Activated effector memory CD4-positive, alpha-beta T cell treated with Interleukin-2 at 50 U/mL for 16 hours (primary cell): ENCODE data around the gene CADPS.

Experiments
- DNase-seq: peaks from one replicate; pipeline ENCODE4 v3.0.0-alpha.2; 2020

The CADPS gene

DNA sequence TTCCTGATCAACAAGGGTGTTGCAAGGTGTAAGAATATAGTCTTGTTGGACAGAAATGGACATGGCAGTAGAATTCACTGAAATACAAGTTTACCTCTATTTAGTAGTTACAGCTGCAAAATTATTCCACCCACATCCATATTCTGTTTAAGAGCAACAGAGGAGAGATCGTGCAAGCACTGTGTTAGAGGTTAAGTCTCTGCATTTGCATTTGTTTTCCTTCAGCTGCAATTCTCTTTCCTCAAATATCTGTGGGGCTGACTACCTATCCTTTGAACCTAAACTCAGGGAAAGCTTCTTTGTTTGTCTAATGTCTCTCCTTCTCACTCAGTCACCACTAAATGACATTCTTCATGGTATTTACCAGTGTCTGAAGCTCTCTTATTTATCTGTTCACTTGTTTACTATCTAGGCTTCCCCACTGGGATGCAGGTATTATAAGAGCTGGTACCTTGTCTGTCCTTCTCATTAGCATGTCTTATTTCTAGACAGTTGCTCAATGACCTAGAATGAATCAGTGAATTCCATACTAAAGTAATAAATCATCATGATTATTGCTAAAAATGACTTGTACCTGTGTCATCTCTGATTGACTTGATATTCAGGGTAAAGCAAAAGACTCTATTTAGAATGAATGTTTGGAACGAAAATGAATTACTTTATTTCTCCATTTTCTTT lies 326.5 kb downstream of the CADPS start:
- no peak for DNase-seq

DNA sequence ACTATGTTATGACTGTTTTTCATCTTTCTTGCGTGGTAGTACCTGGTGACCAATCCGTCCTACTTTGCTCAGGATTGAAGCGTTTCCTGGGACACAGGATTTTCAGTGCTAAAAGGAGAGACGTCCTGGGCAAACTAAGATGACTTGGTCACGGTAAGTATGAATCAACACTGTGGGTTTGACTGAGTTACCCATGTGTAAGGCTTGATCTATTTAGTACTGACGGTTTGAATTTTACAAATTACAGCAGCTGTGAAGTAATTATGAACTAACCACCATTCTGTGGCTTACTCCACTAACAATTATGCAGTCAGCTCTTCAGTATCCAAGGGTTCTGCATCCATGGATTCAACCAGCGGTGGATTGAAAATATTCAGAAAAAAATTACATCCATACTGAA lies 328.9 kb downstream of the CADPS start:
- no peak for DNase-seq

DNA sequence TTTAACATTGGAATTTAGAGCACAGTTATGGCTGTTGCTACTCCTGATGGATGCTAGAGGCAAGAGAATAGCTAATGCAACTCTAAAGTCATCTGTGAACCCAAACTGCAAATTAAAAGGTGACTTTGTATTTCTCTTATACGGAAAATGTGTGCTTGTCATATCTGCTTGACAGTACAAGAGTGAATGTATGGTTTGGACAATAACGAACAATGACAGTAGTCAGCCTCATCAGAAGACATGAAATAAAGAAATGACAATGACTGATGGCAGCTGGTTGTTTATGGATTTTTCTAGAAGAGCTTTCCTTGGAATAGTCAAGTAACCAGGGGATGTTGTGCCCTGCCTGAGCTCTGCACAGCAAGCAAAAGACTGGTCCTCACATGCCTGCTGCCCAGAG lies 333.0 kb downstream of the CADPS start:
- DNase-seq = no peak

DNA sequence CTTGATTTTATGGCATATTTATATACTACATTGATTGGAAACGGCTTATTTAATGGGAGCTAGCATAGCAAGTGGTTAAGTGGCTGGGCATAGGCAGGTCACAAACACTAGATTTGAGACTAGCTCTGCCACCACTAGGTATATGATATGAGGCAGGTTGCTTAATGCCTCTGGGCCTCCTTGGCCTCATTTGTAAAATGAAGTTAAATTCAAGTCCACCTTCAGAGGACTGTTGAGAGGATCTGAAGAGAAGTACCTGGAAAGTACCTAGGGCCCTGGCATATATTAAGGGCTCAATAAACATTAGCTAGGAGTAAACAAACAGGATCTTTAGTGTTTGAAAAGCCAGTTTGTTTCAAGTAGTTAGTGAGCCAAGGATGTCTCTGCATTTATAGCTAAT lies 335.5 kb downstream of the CADPS start:
- DNase-seq = no peak

DNA sequence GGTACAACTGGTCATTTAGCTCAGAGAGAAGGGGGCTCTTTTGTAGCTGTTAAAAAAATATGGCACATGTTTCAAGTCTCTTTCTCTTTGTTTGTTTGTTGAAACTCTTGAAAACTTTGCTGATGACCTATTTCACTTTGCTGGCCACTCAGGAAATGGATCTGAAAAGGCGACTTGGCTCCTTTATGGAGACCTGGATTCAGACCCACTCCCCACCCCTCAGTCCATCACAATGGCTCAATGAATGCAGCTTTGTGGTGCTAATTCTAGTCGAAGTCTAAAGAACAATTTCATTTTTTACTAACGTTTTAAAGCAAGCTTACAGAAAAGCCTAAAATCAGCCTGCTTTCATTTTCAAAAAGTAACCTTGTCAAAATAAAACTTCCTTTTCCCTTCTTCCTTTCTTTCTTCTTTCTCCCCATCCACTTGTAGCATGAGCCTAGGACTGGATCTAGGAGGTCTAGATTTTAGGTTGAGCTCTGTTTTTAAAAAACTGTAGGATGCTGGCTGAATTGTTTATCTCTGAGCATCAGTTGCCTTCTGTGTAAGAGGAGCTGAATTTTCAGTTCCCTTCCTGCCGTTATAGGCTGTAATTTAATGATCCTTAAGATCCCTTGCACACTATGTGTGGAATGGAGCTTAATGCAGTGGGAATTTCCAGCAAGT lies 336.4 kb downstream of the CADPS start:
- DNase-seq = no peak

DNA sequence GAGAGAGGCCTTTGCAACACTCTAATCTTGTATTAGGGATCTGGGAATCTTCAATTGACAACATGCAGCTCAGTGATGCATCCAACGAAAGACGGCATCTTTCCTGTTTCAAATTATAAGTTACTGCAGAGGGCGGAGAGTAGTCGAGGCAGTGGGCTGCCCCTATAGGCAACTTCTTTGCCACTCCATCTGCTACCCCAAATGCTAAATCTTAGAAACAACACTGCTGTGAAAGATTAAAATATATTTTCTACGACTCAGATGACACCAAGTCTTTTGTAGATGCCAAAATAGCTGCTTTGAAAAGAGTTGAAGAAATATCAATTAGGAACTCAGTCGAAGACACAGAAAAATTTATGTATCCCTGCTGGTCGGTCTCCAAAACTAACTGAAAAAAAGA lies 340.9 kb downstream of the CADPS start:
- DNase-seq = no peak

DNA sequence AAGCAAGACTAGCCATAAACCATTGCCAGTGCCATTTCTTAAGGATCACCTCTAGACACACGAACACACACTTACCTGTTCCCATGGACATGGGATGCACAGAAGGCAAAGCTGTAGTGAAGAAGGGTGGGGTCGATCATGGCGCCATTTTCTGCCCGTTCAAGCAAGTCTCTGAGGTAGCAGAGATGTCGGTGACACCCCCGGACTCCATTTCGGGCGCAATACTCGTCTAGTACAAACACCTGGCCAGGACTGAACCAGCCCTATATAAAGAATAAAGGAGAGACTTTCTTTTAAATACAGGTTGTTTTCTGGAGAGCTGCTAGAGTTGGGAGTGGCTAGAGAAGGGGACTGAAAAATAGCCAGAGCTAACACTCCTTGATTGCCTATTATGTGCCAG lies 342.4 kb downstream of the CADPS start:
- no peak for DNase-seq

DNA sequence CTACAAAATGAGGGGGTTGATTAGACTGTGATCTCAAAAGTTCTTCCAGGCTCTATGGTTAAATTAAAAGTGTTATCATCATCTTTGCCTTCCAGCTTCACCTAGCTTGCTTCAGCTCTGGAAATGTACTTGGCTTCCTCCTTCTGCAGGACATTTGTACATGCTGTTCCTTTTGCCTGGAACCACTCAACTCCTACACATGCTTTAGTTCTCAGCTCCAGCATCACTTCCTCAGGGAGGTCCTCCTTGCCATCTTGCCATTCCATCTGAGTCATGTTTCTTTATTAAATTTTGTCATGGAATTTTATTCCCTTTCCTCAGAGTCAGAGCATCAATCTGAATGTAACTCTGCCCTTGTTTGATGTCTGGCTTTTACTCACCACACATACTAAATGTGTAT lies 343.2 kb downstream of the CADPS start:
- no peak for DNase-seq

DNA sequence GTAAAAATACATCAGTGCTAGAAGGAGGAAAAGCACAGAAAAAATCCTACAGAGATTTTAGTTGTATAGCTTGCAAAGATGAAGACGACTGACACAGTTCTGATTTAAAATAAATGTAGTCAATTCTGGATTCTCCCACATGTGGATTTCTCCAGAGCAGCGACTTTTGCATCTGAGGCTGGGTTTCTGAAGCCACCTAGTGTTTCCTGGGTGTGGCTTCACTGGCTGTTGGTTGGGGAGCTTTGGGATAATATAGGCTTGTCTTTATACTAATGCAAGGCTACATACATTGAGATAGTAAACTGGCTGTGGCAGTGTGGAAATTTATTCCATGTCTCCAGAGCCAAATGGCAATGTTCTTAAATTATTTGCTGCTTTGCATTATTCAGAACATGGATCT lies 343.7 kb downstream of the CADPS start:
- DNase-seq = no peak

DNA sequence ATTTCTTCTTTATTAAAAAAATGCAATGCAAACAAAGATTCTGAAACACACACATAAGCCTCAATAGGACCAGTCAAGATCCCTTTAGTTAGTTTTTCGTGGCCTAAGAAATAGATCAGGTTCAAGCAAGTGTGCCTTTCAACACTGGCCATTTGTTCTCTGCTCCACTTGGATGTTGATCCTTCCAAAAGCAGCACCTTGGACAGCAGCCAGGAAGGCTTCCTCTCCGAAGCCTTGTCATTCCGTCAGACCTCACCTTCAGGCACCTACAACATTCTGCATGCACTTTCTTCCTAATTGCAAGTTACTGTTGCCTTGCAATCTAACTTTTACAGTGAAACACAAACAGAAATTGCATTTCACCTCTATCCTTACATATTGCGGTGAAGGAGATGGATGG lies 346.0 kb downstream of the CADPS start:
- DNase-seq = no peak

DNA sequence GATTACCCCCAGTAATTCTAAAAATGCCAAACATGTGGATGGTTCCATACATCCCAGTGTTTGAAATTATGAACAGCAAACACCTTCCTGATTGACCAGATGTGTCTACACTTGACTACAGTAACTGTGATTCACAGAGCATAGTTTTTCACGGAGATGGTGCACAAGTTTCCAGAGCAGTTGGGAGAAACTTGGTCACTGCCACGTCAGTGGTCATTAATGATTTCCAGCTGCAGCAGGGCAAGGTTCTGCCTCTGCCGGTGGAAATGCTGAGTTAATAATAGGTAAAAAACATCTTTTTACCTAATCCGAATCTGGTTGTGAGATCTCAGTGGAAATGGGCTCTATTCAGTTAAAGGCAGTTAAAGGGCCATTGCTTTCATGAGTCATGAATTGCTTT lies 347.7 kb downstream of the CADPS start:
- no peak for DNase-seq

DNA sequence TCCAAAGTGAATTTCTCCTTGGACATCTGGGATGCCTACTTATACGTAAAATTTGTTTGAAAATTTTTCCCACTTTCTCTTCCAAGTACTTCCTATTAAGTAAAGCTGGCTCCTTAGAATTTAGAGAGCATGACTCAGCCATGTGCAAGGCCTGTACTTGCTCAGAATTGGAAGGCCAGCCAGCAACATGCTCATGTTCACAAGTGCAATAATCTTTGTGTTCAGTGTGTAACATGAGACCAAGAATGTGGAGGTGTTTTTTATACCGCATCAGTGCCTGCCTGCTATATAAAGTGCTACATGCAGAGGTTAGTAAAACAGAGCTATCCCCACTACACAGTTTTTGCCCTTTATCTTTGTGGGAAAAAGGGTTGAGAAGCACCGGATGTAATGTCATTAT lies 349.9 kb downstream of the CADPS start:
- DNase-seq = no peak

DNA sequence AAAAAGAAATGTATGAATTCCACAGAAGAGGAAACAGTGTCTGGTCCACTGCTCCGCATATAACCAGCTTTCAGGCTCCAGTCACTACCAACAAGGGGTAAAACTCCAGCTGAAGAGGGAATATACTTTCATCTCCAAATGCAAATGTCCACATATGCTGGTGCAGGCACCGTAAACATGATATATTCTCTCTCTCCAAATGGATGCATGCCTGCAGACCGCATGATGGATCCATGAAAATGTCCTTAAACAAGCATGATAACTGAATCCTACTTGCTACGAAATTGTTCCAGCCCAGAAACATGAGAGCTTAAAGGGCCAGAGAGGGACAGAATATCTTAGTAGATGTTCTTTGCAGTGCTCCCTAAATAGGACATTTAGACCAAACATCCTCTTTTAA lies 351.5 kb downstream of the CADPS start:
- no peak for DNase-seq

DNA sequence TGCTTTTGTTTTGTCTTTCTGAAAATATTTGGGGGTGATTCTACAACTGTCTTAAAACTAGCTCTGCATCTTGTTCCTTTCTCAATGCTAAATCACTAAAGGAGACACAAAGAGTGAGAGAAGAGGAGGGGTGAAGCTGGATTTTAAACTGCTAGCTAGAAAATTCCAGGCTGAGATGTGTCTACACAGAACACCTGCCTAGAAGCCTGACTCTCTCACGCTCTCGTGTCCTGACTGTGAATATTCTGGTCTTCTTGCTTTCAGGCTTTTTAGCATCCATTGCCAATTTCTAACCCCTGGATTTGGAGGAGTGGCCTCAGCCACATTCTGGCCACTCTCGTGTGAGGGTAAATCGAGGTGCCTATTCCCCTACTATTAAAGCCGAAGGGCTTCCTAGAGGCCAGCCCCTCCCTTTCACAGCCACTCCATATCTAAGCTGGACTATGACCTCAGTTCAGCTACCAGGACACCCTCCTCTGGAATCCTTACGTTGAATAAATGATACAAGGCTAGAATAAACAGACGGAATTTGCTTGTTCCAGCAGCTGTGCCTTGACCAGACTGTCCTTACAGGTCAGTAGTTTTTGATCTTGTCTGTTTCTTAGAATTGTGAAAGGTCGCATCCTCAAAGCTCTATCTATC lies 353.6 kb downstream of the CADPS start:
- no peak for DNase-seq

DNA sequence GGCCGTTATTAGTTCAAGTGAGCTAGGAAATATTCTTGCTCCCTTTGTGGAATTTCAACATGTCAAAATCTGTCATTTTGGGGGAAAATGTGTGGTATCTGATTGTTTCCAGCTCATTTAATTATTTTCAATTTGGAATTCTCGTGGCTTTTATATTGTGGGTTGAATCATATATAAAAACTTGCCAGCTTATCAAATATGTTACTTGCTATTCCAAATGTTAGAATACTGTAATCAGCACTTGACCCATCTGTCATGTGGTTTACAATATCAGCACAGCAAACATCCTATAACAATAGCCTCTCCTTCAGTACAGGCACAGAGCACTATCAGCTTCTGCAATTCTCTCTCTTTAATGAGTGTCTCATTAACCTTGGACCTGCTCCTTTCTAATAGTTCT lies 371.7 kb downstream of the CADPS start:
- DNase-seq = no peak

DNA sequence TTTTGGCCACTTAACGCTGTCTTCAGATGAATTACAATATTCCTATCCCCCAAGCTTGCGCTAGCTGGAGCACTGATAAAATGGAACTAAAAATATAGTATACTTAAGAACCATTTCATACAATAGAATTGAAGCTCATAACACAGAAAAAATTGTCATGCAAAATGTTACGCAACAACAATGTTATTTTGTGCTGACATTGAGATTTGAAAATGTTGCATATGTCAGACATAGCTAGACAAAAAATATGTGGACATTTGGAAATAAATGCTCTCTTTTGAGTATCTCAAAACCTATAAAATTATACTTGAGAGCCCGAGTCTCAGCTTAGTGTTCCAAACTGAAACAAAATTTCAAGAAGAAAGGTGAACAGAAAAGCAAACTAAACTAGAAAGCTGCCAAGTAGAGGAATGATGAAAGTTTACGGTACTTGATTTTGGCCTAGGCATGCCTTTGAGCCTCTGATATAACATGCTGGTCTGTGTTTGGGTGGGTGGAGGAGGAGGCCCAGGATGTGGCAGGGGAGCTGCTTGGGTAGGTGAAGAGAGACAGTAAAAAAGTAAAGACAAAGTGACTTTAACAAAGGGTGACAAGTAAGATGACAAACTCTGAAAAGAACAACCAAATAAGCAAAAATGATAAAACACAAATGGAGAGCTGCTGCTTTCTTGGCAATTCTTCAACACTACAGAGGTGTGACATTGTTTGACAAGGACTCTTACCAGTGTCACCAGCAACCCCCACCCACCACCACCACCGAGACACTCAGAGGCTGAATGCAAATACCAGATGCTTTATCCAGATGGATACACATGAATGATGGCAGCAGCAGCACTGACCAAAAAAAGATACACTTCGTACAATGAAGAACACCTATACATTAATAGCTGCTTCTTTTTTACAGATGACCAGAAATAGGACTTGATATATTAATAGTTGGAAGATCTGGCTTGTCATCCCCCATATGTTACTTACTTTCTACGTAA lies 372.6 kb downstream of the CADPS start:
- no peak for DNase-seq

DNA sequence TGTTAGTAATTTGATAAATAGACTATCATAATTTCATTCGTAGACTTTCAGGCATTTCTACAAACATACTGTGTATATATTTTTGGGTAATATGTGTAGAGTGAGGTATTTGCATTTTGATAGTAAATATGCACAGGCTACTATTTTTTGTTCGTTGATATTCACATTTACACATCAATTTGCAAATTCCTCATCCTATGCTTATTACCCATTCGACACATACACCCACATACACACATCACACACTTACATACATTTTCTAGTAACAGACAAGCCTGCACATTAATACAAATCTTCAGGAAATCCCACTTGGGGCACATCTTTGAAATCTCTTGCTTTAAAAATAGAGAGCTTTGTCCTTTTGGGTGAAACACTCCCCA lies 373.9 kb downstream of the CADPS start:
- DNase-seq = no peak

DNA sequence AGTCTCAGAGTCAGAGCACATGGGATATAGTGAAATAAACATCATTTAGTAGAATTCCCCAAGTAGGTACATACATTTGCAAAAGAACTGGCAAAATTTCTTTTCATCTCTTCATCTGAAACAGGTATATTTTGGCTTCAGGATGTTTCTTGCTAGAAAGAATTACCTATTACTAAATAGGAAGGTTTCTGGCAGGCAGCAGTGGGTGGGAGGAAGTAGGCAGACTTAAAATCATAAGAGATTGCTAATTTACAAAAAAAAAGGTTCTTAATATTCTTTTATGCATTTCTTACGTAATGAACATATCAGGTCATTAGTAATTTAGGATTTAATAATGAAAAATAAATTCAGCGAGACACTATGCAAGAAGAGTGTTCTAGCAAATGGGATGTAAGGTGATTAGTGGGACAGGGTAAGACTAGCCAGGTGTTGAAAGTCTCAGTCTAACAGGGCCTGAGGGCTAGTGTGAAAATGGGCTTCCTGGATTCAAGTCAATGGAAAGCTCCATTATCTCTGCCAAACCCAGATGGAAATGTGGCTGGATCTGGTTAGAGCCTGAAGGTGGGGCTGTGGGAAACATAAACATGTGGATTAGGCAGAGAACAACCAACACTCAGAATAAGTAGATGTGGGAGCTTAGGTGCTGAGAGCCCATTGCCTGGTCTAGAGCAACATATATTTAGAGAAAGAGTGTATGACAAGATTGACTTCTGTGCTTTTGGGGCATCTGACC lies 374.5 kb downstream of the CADPS start:
- DNase-seq = no peak

DNA sequence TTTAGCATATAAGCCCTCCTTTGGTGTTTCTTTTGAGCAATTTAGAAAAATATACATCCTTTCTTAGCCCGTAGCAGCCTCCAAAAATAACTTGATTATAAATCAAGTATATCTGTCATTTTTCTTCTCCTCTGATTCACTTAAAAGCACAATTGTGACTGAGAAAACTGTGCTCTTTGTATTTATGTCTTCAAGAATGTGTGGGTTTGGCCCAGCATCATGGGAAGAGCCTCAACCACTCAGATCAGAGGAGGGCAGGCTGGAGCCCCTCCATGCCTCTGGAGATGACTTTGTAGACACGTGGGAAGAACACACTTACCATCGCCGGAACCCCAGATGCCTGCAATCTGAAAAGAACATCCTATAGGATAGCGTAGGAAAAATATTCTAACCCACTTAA lies 378.1 kb downstream of the CADPS start:
- DNase-seq = no peak

DNA sequence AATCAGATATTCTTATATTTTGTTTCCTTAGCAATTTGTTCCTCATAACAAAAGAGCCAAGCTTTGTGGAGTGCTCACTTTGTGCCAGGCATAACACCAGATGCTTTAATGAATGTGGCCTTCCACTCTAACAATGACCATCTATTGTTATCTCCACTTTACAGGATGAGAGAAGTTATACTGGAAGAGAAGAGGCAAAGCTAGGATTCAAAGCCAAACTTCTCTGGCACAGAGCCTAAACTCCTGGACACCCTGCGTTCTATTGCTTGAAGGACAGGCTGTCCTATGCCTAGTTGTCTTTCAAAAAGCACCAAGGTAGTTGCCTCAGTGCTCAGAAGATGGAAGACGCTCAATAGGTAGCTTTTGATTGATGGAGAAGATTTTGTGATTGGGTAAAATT lies 378.7 kb downstream of the CADPS start:
- DNase-seq = no peak

DNA sequence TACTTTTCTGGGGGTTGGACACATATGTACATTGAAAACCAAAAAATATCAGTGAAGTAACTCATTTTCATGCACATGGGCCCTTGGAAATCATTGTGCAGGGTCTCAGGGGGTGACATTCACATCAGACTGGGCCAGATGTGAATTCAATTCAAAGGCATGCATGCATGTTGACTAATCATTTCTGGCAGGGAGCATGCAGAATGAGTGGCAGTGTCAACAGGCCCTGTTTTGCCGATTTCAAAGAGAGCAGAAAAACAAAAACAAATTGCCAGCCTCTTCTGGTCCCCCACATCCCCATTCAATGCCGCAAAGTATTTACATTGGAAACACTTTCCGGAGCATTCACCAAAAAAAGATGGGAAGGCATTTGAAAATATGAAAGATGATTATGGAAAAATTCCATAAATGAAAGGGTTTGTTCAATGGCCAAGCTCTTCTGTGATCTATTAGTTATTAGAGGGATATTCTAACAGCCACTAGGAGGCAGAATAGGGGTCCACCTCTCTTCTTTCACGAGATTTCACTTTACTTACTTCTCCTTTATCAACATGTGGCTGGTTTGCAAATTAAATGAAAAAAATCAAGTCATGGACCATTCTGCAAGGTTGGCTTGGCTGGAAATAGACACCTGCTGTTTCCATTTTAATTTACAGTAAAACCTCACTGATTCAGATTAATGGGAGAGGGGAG lies 382.0 kb downstream of the CADPS start:
- no peak for DNase-seq

DNA sequence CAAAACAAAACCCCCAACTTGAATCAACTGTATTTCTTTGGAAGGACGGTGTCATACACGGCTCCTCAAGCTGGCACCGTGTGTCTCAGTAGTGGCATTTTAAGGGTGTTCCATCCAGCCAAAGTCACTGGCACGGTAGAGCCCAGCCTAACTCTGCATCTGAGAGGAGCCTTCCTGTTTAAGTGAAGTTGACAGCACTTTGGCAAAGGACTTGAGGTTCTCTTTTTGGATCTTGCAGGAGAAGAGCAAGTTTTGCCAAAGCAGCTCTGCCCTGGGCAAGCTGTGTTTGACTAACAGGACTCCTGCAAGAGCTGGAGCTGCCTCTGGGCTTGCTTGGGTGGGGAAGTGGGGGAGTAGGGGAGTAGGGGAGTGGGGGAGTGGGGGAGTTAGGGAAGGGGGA lies 392.3 kb downstream of the CADPS start:
- no peak for DNase-seq
